T-helper 1 cell treated with Interleukin-12 subunit alpha and Interleukin-12 subunit beta and Interleukin-4 antibody, amounts not matched to agents 30 ng/mL and 1 ng/mL, for 36 hours (primary cell): ENCODE measurements around the gene KISS1. TPM values are rescaled to one million over a fixed set of nuclear protein-coding genes. Genes with fewer than 3 reads are reported as not detected.
"Not testable (repeated sequence)": the region's sequence is repeated elsewhere in the genome, so short reads cannot be mapped to it uniquely, and the experiment has no call there.

ENCODE experiments used
- intact Hi-C: fragments of 100-400 bp; cut with micrococcal nuclease; formaldehyde crosslinking; loops from one replicate; pipeline ENCODE4 v1.15.1; 2024
- total RNA-seq: library from RNA; stranded (reverse); gene quantifications from 2 replicates; pipeline ENCODE4 v1.2.3, GENCODE V29; 2022

Gene KISS1
- not detected in 2 replicates for total RNA-seq

- intact Hi-C loops: no loop called here
These were observed at the start of gene KISS1 for GRCh38 chr1:204196068-204196795. Gene KISS1 (minus strand): TSS chr1:204196491. CDS start chr1:204192876, 3,615 bp downstream.

GRCh38 chr1:204242920-204243319 lies 46.6 kb upstream of the KISS1 start:
- intact Hi-C loops: no loop called here

GRCh38 chr1:204241914-204242313 lies 45.6 kb upstream of the KISS1 start:
- intact Hi-C loops: no loop called here

- intact Hi-C loops: no loop called here
These were observed 44.8 kb upstream of the KISS1 start for GRCh38 chr1:204241050-204241449.

- intact Hi-C loops: no loop called here
These were observed 43.9 kb upstream of the KISS1 start for GRCh38 chr1:204240233-204240632.

- intact Hi-C loops: not testable (repeated sequence)
These were observed 43.1 kb upstream of the KISS1 start for GRCh38 chr1:204239401-204239800.

GRCh38 chr1:204238520-204238919 lies 42.2 kb upstream of the KISS1 start:
- intact Hi-C loops: not testable (repeated sequence)

GRCh38 chr1:204237515-204237914 lies 41.2 kb upstream of the KISS1 start:
- intact Hi-C loops: not testable (repeated sequence)

GRCh38 chr1:204232526-204232925 lies 36.2 kb upstream of the KISS1 start:
- intact Hi-C loops: no loop called here

GRCh38 chr1:204230211-204230610 lies 33.9 kb upstream of the KISS1 start:
- intact Hi-C loops: no loop called here

- intact Hi-C loops: no loop called here
These were observed 32.6 kb upstream of the KISS1 start for GRCh38 chr1:204228896-204229295.

GRCh38 chr1:204227996-204228785 lies 31.9 kb upstream of the KISS1 start:
- intact Hi-C loops: no loop called here

- intact Hi-C loops: no loop called here
These were observed 31.1 kb upstream of the KISS1 start for GRCh38 chr1:204227351-204227750.

- intact Hi-C loops: no loop called here
These were observed 29.8 kb upstream of the KISS1 start for GRCh38 chr1:204225841-204226735.

GRCh38 chr1:204224655-204225054 lies 28.4 kb upstream of the KISS1 start:
- intact Hi-C loops: no loop called here

GRCh38 chr1:204223129-204223860 lies 27.0 kb upstream of the KISS1 start:
- intact Hi-C loops: no loop called here

- intact Hi-C loops: no loop called here
These were observed 26.4 kb upstream of the KISS1 start for GRCh38 chr1:204222764-204223055.

GRCh38 chr1:204222006-204222763 lies 25.9 kb upstream of the KISS1 start:
- intact Hi-C loops: no loop called here

- intact Hi-C loops: no loop called here
These were observed 25.0 kb upstream of the KISS1 start for GRCh38 chr1:204221271-204221670.

GRCh38 chr1:204219971-204220616 lies 23.8 kb upstream of the KISS1 start:
- intact Hi-C loops: no loop called here
